K562 (cell line): ENCODE data around the gene DGAT2. TPM values are rescaled to one million over a fixed set of nuclear protein-coding genes. Genes with fewer than 3 reads are reported as not detected.
A peak's percentile ranks its signal among the peaks of the same experiment; 100 is the strongest.

Source experiments
- ARID1B ChIP-seq: fragments of 450-650 bp; IDR thresholded peaks from 2 replicates; pipeline ENCODE4 v1.6.1; 2016; ENCODE audit warnings: antibody characterized with exemption, mild to moderate bottlenecking, inconsistent platforms
- ARID3B ChIP-seq: fragments of 250-450 bp; sonication (Bioruptor Pico); IDR thresholded peaks from 2 replicates; pipeline ENCODE4 v1.4.0; 2020; ENCODE audit warnings: borderline replicate concordance
- COPS2 ChIP-seq: fragments of 450-650 bp; conservative IDR thresholded peaks from 2 replicates; pipeline ENCODE4 v1.6.1; 2016; ENCODE audit warnings: mild to moderate bottlenecking, moderate library complexity
- CXXC5 ChIP-seq: fragments of 250-450 bp; sonication (Bioruptor Pico); IDR thresholded peaks from 2 replicates; pipeline ENCODE4 v1.8.0; 2022; ENCODE audit warnings: inconsistent platforms, mild to moderate bottlenecking, moderate library complexity
- GABPB1 ChIP-seq: sonication (generic); formaldehyde crosslinking; IDR thresholded peaks from 2 replicates; pipeline ENCODE4 v1.8.0; 2022; ENCODE audit warnings: mild to moderate bottlenecking, missing genetic modification reagents
- HDAC1 ChIP-seq, 2 experiments: fragments of 450-650 bp; IDR thresholded peaks; 2 replicates each; pipeline ENCODE4 v1.6.1; 2016 to 2017; ENCODE audit warnings: inconsistent platforms in 1 of 2, mild to moderate bottlenecking in 1 of 2, moderate library complexity in 1 of 2
- HES1 ChIP-seq: fragments of 450-650 bp; IDR thresholded peaks from 2 replicates; pipeline ENCODE4 v1.6.1; 2016; ENCODE audit warnings: low read depth, mild to moderate bottlenecking, moderate library complexity
- HOMEZ ChIP-seq: fragments of 250-450 bp; sonication (Bioruptor Pico); IDR thresholded peaks from 2 replicates; pipeline ENCODE4 v1.4.0; 2020; ENCODE audit warnings: mild to moderate bottlenecking, moderate library complexity
- JUN ChIP-seq, 2 experiments: sonication (generic) in 1 of 2; formaldehyde crosslinking in 1 of 2; IDR thresholded peaks; 2 replicates each; pipeline versions ENCODE4 v1.6.1 to v1.8.0; 2012 to 2022; ENCODE audit warnings: borderline replicate concordance in 2 of 2, mild to moderate bottlenecking in 2 of 2, improper control_type of control experiment in 1 of 2, low read depth in 1 of 2, low read length in 1 of 2, missing genetic modification reagents in 1 of 2
- KAT8 ChIP-seq: fragments of 450-650 bp; IDR thresholded peaks from 2 replicates; pipeline ENCODE4 v1.6.1; 2016; ENCODE audit warnings: low read depth, mild to moderate bottlenecking
- L3MBTL2 ChIP-seq: fragments of 450-650 bp; IDR thresholded peaks from 2 replicates; pipeline ENCODE4 v1.6.1; 2016; ENCODE audit warnings: mild to moderate bottlenecking, moderate library complexity
- MED1 ChIP-seq: sonication (generic); formaldehyde crosslinking; IDR thresholded peaks from 2 replicates; pipeline ENCODE4 v1.8.1; 2023; ENCODE audit warnings: missing genetic modification reagents, borderline replicate concordance
- PML ChIP-seq: IDR thresholded peaks from 2 replicates; pipeline ENCODE4 v1.6.1; 2012; ENCODE audit warnings: low read length, inconsistent platforms
- PTRF ChIP-seq: fragments of 450-650 bp; IDR thresholded peaks from 2 replicates; pipeline ENCODE4 v1.6.1; 2016; ENCODE audit warnings: mild to moderate bottlenecking, missing genetic modification characterization, missing compliant biosample characterization
- SP1 ChIP-seq: sonication (generic); formaldehyde crosslinking; IDR thresholded peaks from 2 replicates; pipeline ENCODE4 v1.8.1; 2022; ENCODE audit warnings: mild to moderate bottlenecking, missing genetic modification reagents
- SUPT5H ChIP-seq: fragments of 450-650 bp; IDR thresholded peaks from 2 replicates; pipeline ENCODE4 v1.6.1; 2016
- ZBTB43 ChIP-seq: sonication (generic); formaldehyde crosslinking; IDR thresholded peaks from 2 replicates; pipeline ENCODE4 v1.8.0; 2023; ENCODE audit warnings: mild to moderate bottlenecking, missing genetic modification reagents
- ZKSCAN1 ChIP-seq: fragments of 150-350 bp; IDR thresholded peaks from 2 replicates; pipeline ENCODE4 v1.6.1; 2016; ENCODE audit warnings: low read depth, low read length
- ZNF280B ChIP-seq: fragments of 250-450 bp; sonication (Bioruptor Pico); IDR thresholded peaks from 2 replicates; pipeline ENCODE4 v1.5.1; 2021; ENCODE audit warnings: mild to moderate bottlenecking
- ZNF699 ChIP-seq: fragments of 250-450 bp; sonication (Bioruptor Pico); IDR thresholded peaks from 2 replicates; pipeline ENCODE4 v1.8.0; 2021; ENCODE audit warnings: mild to moderate bottlenecking, moderate library complexity; ENCODE audit not compliant: insufficient replicate concordance
- ZNF780A ChIP-seq: fragments of 250-450 bp; sonication (Bioruptor Pico); IDR thresholded peaks from 2 replicates; pipeline ENCODE4 v1.5.0; 2021; ENCODE audit warnings: mild to moderate bottlenecking
- polyA plus RNA-seq, 8 experiments: library from polyadenylated mRNA; depleted of rRNA in 4 of 8; stranded (reverse) in 5 of 8; unstranded in 3 of 8; fragments of >200 nt; fragmentation: Nextera tagmentation in 2 of 8; fragmentation: Illumina TruSeq in 1 of 8; extraction: Ambion mirVana in 2 of 8; extraction: Trizol in 1 of 8; gene quantifications; 2 replicates each; pipeline versions ENCODE4 v1.2.1 to v1.2.3, GENCODE V29; 2011 to 2014; ENCODE audit warnings: inconsistent platforms in 1 of 8, missing spikeins in 1 of 8
- total RNA-seq, 7 experiments: library from RNA; depleted of rRNA in 6 of 7; stranded (reverse); fragments of >200 nt in 6 of 7; fragmentation: Illumina TruSeq in 2 of 7; extraction: Trizol in 2 of 7; gene quantifications; 2 replicates each; pipeline versions ENCODE4 v1.2.1 to v1.2.3, GENCODE V29; 2011 to 2021; ENCODE audit warnings: low replicate concordance in 1 of 7

The DGAT2 gene
- total and polyA plus RNA-seq, 9 of the 15 experiments (the other 6 are each of a cell fraction or from before 2014, with no cell fraction given) = 0.68 to 2.8 (median 1.8) TPM

- TF ChIP-seq ARID3B (CRISPR knock-in tag) (no peak), ZNF699 (CRISPR knock-in tag) (no peak), PML (peak; percentile 24; the same call in 1 of the 2 replicates), ZNF280B (CRISPR knock-in tag) (no peak), ARID1B (peak; percentile 17; the same call in 1 of the 2 replicates), KAT8 (no peak), PTRF (tag) (no peak), L3MBTL2 (peak; percentile 83; the same call in 1 of the 2 replicates), JUN (IDR thresholded peaks at IDR 0.05; ENCODE audit: borderline replicate concordance, low read depth, low read length) (peak; percentile 45; the same call in 1 of the 2 replicates), JUN (CRISPR knock-in tag; IDR thresholded peaks at IDR 0.05; ENCODE audit: borderline replicate concordance) (no peak), HOMEZ (CRISPR knock-in tag) (no peak), ZKSCAN1 (no peak), CXXC5 (CRISPR knock-in tag) (peak; percentile 90), MED1 (CRISPR knock-in tag) (no peak), SUPT5H (peak; percentile 82), ZNF780A (CRISPR knock-in tag) (no peak), ZBTB43 (CRISPR knock-in tag) (no peak), COPS2 (no peak), SP1 (CRISPR knock-in tag) (peak; percentile 89), HES1 (peak; percentile 61; the same call in 1 of the 2 replicates), GABPB1 (peak; percentile 87), HDAC1 (IDR thresholded peaks at IDR 0.05) (peak in 1 of 2 experiments; percentile 90; a peak in 2 of 4 replicates)
Measured at GRCh38 chr11:75814677-75815344, 46.2 kb downstream of the DGAT2 start, which contains the start of gene UVRAG (continued).
